ENCODE measurements around the gene HPS5. TPM values are rescaled to one million over a fixed set of nuclear protein-coding genes. Genes with fewer than 3 reads are reported as not detected.

The HPS5 gene
- total and polyA plus RNA-seq, 2 of the 13 experiments (the other 11 are each of a cell fraction or from before 2014, with no cell fraction given) = 6.6 to 25.5 TPM

GRCh38 chr11:18230859-18231258 is 91.1 kb downstream of the HPS5 start (continued):
- TF ChIP-seq ZMYM4 (CRISPR knock-in tag; IDR thresholded peaks at IDR 0.05) (peak; percentile 48; the same call in 1 of the 2 replicates), DZIP1 (CRISPR knock-in tag; IDR thresholded peaks at IDR 0.05) (no peak), UBTF (CRISPR knock-in tag; IDR thresholded peaks at IDR 0.05) (no peak), NFAT5 (CRISPR knock-in tag; IDR thresholded peaks at IDR 0.05) (no peak), MTF2 (CRISPR knock-in tag; IDR thresholded peaks at IDR 0.05; ENCODE audit: borderline replicate concordance) (no peak), MATR3 (CRISPR knock-in tag; IDR thresholded peaks at IDR 0.05) (no peak), ZBTB8A (CRISPR knock-in tag; IDR thresholded peaks at IDR 0.05; ENCODE audit: borderline replicate concordance, low read depth) (no peak), ZBED4 (CRISPR knock-in tag; IDR thresholded peaks at IDR 0.05; ENCODE audit: borderline replicate concordance) (no peak), MLLT10 (CRISPR knock-in tag; IDR thresholded peaks at IDR 0.05) (no peak), POLR2AphosphoS5 (IDR thresholded peaks at IDR 0.05; ENCODE audit: low read depth, low read length) (0 out of 2 replicates have a peak, but pooled peaks have one; percentile 19), PAX8 (CRISPR knock-in tag; IDR thresholded peaks at IDR 0.05; ENCODE audit: borderline replicate concordance) (0 out of 2 replicates have a peak, but pooled peaks have one; percentile 40), ISL2 (CRISPR knock-in tag; IDR thresholded peaks at IDR 0.05) (no peak), REPIN1 (CRISPR knock-in tag; IDR thresholded peaks at IDR 0.05; ENCODE audit: borderline replicate concordance, low read depth) (0 out of 2 replicates have a peak, but pooled peaks have one; percentile 34), IKZF5 (CRISPR knock-in tag; IDR thresholded peaks at IDR 0.05) (0 out of 2 replicates have a peak, but pooled peaks have one; percentile 21)
